Stimulated activated CD8-positive, alpha-beta memory T cell treated with anti-CD3 and anti-CD28 coated beads, Interleukin-15, amount 100 ng/mL, for 1 hour (primary cell): ENCODE results near the gene NACC2.

Experiments used
- DNase-seq: peaks from one replicate; pipeline ENCODE4 v3.0.0-alpha.2; 2020; ENCODE audit warnings: low read depth

Gene NACC2

DNA sequence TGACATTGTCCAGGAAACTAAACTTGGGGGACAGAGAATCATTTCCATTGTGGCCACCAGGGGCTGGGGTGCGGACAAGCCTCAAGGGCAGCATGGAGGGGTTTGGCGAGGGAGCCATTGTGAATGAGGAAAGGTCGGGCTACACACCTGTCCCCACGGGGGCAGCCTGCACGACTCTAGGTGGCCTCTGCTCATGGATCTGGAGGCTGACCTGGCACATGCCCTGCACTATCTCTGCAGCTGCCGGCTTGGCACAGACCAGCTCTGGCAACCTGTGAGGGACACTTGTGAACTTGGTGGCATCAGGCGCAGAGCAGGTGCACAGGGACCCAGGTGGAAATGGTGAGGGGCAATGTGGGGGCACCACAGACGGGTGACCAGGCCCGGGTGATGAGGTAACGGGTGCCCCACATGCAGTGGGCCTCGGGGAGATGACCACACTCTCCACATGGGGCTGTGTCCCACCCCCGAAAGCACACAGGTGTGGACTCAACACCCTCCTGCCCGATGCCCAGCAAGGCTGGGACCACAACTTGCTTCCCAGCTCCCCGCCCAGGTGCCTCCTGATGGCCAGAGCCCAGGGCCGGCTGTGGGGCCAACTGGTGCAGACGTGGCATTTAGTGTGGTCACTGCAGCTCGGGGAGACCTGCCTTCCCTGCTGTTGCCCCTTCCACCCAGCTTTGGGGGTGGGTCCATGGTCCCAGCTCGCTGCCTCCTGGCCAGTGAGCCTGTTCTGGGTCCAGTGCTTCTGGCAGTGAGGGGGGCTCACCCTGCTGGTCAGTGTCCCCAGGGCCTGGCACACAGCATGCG lies 73.0 kb downstream of the NACC2 start:
- DNase-seq: no peak

DNA sequence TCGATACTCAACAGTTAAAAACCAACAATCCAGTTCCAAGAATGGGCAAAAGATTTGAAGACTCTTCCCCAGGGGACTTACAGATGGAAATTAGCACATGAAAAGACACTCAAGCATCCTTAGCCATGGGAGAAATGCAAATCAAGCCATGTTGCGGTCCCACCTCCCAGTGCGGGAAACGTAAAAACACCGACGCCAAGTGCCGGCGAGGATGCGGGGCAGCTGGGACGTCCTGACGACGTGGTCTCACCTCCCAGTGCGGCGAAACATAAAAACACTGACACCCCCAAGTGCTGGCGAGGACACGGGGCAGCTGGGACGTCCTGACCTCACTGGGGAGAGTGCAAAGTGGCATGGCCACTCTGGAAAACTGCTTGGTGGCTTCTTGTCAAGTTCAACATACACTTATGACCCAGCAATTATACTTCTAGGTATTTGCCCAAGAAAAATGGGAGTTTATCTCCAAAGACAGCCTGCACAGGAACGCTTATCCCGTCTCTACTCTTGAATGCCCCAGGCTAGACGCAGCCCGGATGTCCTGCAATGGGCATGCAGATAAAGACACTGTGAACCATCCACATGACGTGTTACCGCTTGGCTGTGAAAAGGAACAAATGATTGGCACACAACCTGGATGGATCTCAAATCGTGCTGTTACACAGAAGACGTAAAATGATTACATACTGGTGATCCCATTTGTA lies 73.8 kb downstream of the NACC2 start:
- DNase-seq: no peak

- DNase-seq: no peak
These were observed 74.4 kb downstream of the NACC2 start for GRCh38 chr9:136020671-136021070.

GRCh38 chr9:136020206-136020605 lies 74.9 kb downstream of the NACC2 start:
- DNase-seq: no peak

- DNase-seq: no peak
These were observed 75.4 kb downstream of the NACC2 start for GRCh38 chr9:136019681-136020060.

DNA sequence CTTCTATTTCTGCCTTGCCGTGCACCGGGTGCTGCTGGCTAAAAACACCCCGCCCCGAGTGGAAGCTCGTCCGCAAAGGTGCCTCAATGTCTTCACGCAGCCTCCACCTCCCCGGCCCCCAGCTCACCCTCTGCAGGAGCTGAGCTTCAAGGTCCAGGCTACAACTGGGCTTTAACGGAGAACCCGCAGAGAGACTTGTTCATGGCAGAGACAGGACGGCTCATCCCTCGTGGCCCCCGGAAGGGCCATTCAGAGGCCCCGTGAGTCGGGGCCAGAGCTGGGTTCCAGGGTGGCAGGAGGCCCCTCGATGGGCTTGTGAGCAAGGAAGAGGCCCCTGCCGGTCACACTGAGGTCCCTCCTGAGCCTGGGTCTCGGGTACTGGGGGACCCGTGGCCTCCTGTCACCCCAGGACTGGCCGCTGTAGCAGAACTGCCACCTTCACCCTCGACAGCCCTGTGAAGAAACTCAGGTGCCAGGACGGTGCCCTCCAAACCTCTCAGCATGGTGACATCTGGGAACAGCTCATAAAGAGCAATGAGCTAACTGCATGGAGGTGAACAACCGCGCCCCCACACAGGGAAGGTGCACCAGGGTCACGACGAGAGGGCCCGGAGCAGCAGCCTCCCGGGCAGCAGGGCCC lies 75.9 kb downstream of the NACC2 start:
- no peak for DNase-seq

DNA sequence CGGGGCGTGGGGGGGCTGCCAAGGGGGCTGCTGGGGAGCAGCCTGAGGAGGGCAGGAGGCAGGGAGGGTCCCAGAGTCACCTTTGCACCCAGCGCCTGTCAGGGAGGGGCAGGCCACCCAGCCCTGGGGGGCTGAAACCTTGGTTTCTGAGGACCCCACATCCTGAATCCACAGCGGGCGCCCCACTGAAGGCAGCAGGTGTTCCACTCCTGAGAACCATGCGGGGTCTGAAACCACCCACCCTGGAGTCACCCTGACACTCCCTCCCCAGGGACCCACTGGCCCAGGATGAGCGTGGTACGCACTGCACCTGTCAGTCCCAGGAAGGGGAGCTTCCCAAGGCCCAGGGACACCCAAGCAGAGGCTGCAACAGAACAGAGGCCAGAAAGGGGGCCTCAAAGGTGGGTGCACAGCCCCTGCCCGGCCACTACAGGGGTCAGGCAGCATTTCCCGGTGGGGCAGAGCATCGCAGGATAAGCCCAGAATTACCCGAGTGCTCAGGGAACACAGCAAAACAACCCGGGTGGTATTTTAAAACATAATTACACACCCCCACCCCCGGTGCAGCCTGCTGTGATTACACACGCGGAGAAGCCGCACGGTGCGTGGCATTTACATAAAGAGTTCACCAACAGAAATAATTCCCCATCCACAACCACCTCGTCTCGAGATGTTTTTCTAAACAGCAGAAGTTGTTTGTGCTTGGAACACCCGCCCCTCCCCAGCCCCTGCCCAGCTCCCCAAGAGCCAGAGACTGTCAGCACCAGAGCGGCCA lies 76.6 kb downstream of the NACC2 start:
- DNase-seq: no peak

DNA sequence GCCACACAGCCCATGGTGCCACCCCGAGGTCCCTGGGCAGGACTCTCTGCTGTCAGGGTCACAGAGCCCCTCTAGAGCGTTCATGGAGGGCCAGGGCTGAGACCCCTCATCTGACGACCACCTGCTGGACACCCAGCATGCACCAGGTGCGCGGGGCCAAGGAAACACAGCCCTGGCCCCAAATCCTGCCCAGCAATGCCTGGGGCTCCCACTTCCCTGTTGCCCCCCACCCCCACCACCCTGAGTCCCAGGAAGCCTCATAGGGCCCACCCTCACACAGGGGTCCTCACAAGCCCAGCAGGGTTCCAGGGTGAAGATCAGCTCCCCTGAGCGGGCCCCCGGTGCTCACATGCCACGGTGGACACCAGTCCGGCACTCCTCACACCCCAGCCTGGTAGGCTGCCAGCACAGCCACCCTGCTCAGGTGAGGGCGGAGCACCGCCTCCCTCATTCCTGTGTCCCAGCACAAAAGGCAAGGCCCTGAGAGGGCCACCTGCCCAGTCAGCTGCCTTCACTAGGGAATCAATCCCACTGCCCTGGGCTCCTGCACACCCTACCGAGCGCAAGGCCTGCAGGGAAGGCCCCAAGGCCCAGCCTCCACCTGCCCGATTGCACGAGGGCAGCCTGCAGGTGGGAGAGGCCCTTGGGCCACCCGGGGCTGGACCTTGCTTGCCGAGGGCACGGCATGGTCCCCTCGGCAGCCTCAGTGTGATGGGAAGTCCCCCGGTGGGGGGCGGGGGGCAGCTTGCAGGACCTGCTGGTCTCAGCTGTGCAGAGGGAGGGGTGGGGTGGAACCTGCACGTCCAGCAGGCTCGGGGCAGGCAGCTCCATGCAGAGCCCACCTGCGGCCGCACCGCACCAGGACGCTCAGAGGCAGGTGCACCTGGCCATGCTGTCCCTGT lies 77.5 kb downstream of the NACC2 start:
- DNase-seq: no peak

GRCh38 chr9:136016572-136017288 lies 78.4 kb downstream of the NACC2 start:
- no peak for DNase-seq

- DNase-seq: no peak
These were observed 79.2 kb downstream of the NACC2 start for GRCh38 chr9:136015656-136016571.

DNA sequence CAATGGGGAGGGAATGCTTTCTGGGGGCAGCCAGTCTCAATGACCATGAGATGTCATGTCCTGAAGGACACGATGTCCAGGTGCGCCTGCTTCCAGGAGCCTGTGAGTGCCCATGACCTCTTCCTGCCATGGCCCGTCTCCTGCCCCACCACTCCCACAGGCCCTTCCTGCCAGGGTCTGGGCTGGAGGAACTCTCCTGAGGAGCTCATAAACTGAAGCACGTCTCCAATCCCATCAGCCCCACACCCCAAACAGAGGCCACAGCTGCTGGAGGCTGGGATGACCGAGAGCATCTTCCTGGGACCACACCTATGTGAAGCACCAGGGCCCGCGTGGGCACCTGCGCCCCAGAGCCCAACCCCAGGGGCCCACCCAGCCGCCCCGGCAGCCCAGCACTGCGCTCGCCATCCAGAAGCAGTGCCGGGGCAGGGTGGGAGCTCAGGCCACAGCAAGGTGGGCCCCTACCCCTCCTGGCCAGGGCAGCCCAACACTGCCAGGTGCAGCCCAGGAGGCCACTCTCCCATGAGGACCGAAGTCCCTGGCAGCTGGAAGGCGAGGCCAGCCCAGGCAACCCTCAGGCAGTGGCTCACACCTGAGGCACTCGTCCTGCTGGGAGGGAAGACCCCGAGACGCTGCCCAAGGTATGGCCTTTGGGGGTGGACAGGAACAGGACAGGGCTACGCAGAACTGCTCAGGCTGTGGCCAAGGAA lies 80.0 kb downstream of the NACC2 start:
- no peak for DNase-seq

DNA sequence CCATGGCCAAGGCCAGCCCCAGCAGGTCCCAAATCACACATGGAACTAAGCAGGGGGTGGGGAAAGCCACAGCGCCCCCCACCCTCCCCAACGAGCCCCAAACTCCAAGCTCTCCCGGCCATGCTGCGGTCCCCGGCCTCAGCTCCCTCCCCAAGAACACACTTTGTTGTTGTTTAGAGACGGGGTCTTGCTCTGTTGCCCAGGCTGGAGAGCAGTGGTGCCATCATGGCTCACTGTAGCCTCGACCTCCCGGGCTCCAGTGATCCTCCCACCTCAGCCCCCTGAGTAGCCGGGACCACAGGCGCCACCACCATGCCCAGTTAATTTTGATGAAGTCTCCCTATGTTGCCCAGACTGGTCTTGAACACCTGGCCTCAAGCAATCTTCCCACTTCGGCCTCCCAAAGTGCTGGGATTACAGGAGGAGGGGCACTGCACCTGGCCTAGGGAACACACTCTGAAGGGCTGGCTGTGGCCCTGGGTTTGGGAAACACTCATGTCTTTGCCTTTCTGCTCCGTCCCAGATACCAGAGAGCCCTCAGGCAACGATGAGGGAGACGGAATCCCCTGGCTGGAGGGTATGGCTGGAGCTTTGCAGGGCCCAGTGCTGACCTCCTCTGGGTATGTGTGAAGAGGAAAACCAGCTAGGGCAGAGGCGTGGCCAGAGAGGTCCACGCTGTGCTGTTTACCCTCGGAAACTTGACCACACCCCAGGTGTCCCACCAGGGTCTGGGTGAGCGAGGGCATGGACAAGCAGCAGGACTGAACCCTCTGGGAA lies 80.8 kb downstream of the NACC2 start:
- no peak for DNase-seq

DNA sequence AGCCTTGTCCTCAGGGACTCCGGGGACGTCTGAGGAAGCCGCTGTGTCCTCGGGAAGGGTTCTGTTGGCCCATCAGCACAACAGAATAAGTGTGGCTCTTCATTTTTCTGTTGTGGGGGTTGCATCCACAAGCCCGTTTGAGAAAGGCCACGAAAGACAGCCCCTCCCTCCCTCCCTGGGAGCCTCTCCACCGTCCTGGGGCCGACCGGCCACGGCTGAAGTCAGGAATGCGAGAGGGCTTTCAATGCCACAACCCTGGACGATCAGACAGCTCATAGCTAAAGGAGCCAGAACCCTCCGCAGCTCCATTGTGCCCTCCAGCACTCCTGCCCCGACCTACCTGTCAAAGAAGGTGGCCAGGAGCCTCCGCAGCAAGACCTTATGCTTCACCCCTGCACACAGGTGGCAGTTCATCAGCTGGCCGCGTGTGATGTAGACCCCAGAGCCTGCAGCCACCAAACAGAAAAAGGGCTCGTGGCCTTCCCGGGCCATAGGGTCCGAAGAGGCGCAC lies 81.5 kb downstream of the NACC2 start:
- no peak for DNase-seq

DNA sequence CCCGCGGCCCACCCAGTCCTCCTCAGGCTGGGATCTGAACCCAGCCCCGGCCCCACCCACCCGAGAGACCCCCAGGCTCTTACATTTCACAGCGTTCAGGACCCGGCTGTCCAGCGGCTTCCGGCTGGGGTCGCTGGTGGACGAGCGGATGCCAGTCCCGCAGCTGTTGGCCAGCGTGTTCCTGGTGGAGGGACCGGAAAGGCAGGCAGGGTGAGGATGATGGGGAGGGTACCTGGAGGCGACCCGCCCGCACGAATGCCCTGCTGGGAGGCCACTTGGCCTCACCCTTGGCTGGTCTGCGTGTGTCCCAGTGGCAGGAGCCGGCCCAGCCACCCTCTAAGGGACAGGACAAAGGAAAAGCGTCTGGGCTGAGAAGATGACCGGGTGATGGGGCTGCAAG lies 82.0 kb downstream of the NACC2 start:
- no peak for DNase-seq

DNA sequence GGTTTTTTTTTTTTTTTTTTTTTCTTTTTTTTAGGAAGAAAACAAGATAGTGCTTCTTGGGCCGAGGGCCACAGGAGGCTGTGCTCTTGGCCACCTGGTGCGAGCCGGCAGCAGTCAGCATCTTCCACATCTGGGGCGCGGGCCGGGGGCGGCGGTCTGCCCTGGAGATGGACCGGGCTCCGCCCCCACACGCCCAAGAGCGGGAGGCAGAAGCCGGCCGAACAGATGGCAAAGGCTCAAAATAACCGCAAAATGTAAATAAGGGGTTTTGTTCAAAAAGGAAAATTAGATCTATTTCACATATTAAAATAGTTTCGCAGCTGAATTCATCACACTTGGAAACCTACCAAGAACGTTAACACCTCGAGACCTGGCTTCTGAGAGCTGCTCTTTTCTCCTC lies 82.4 kb downstream of the NACC2 start:
- DNase-seq: no peak

DNA sequence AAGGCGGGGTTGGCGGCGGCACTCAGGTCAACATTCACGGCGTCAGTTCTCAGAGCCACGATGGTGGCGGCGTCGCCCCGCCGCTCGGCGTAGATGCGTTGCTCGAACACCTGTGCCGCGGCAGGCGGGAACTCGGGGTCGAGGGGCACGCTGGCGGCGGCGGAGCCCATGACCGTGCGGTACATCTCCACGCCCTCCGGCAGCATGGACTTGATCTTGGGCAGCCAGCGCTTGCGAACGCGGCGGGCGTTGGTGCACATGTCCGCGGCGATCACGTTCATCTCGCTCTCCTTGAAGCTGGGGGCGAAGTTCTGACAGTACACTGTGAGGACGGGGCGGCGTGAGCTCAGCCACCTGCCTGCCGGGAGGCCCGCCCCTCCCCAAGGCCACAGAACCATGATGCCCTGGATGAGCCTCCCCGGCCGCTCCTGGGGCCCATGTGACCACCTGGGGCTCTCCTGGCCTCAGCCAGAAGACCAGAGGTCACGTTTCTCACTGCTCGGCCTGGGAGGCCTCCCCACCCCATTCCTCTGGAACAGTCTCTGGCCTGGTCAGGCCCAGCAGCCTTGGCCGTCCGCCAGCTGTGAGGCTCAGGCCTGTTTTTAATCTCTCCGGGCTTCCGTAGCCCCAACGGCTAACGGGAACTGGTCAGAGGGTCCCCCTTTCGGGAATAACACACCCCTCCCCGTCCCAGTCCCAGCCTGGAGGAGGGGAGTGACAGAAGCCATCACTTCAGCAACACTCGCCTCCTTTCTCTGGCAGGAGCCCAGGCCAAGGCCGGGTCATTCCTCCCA lies 83.2 kb downstream of the NACC2 start:
- DNase-seq: no peak

DNA sequence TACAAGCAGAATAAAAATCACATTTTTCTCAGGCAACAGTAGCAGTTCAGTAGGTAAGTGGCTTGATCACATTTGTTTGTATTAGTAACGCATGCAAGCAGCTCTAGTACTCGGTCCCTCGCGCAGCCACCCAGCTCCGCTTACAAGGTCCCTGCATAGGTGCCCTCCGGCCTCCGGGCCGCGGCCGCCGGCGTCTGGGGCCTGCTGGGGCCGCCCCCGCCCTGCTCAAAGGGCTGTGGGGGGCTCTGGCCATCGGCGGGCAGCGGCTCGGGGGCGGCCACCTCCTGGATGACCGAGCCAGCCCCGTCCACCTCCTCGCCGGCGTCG lies 83.8 kb downstream of the NACC2 start:
- DNase-seq: no peak
